Effector memory CD4-positive, alpha-beta T cell (primary cell): Measurements from ENCODE around the gene MRFAP1L1.

ENCODE experiments used
- DNase-seq, 3 donors: peaks; one replicate each; pipeline ENCODE4 v3.0.0-alpha.2; 2020
- H3K27ac ChIP-seq: 2 replicates; pipeline ENCODE4 v1.7.0; 2013; ENCODE audit warnings: mild to moderate bottlenecking, low read length, moderate library complexity; ENCODE audit not compliant: insufficient read depth, poor library complexity, severe bottlenecking
- H3K27me3 ChIP-seq: replicated peaks from 2 replicates; pipeline ENCODE4 v1.7.0; 2013; ENCODE audit warnings: mild to moderate bottlenecking, low read length; ENCODE audit not compliant: insufficient read depth, control insufficient read depth, poor library complexity, severe bottlenecking
- H3K36me3 ChIP-seq: 2 replicates; pipeline ENCODE4 v1.7.0; 2013; ENCODE audit warnings: mild to moderate bottlenecking, low read length, moderate library complexity; ENCODE audit not compliant: control insufficient read depth, insufficient read depth
- H3K4me1 ChIP-seq: 2 replicates; pipeline ENCODE4 v1.7.0; 2013; ENCODE audit warnings: low read length, mild to moderate bottlenecking; ENCODE audit not compliant: control insufficient read depth, insufficient read depth, poor library complexity, severe bottlenecking
- H3K4me3 ChIP-seq: 2 replicates; pipeline ENCODE4 v1.7.0; 2013; ENCODE audit warnings: low read length, low read depth, mild to moderate bottlenecking; ENCODE audit not compliant: insufficient read depth, poor library complexity, severe bottlenecking
- H3K9me3 ChIP-seq: 2 replicates; pipeline ENCODE4 v1.7.0; 2013; ENCODE audit warnings: mild to moderate bottlenecking, low read length, moderate library complexity; ENCODE audit not compliant: control insufficient read depth

The MRFAP1L1 gene

GRCh38 chr4:6699903-6700302 is 9.8 kb downstream of the MRFAP1L1 start:
- no peak overlapping the region for H3K4me3 ChIP-seq
- no peaks in the 10 kb centered on the region for H3K9me3 ChIP-seq
- peaks cover 52% of the 10 kb centered on the region for H3K4me1 ChIP-seq
- no peaks in the 10 kb centered on the region for H3K27me3 ChIP-seq
- no peak for DNase-seq
- peaks cover 5% of the 10 kb centered on the region for H3K36me3 ChIP-seq
- H3K27ac ChIP-seq, result peak overlapping the region; percentile 35

DNA sequence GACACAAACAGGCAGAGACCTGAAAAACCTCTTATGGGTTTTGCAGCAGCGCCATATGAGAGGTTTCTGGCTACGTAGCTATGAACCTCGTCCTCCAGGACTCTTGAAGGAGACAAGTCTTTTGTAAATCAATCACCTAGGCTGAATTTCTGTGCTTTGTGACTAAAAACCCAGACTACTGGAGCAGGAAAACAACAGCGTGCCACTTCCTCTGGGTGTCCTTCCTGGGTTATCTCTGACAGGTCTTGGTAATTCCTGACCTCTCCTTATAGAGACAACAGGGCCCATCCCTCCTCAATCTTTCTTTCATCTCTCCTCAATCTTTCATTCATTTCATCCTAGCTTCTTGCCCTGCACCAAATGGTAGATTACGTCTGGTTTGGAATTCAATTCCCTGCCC is 10.3 kb downstream of the MRFAP1L1 start:
- peaks cover 56% of the 10 kb centered on the region for H3K4me1 ChIP-seq
- no peaks in the 10 kb centered on the region for H3K27me3 ChIP-seq
- H3K4me3 ChIP-seq, result no peak overlapping the region
- H3K27ac ChIP-seq, result peak overlapping the region; percentile 35
- no peak for DNase-seq
- no peaks in the 10 kb centered on the region for H3K9me3 ChIP-seq
- peaks cover 5% of the 10 kb centered on the region for H3K36me3 ChIP-seq

DNA sequence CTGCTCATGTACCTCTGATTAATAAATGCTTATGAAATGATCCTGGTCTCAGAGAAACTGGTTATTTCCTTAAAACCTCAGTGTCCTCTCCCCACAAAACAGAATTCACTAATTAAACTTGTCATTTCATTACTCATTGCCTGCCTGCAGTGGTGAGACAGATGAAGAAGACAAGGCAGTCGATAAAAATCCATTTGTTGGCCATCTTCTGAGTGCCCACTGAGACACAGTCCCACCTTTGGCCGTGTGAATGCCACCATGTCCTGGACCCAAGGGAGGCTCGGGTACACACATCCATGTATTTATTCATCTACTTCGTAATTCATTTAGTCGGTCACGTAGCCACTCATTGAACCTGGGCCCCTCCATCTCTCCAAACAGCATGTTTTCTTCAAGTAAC is 12.5 kb downstream of the MRFAP1L1 start:
- Histone ChIP-seq H3K27me3 (no peaks in the 10 kb centered on the region), H3K4me3 (no peak overlapping the region), H3K4me1 (peaks cover 76% of the 10 kb centered on the region), H3K27ac (peak overlapping the region; percentile 76), H3K36me3 (no peaks in the 10 kb centered on the region), H3K9me3 (no peaks in the 10 kb centered on the region)
- no peak for DNase-seq

DNA sequence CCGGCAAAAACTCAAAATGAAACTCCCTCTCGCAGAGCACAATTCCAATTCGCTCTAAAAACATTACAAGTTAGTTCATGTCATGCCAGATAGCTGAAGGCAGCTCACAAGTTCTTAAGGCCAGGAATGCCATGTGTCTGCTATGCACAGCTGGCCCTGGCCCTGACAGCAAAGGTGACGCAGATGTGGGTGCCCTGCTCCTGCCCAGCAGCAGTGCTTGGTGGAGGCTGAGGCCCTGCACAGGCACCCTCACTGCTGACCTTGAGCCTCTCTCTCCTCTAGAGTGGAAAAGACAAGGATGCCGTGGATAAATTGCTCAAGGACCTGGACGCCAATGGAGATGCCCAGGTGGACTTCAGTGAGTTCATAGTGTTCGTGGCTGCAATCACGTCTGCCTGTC is 13.1 kb downstream of the MRFAP1L1 start:
- Histone ChIP-seq H3K27ac (peak overlapping the region; percentile 76), H3K27me3 (no peaks in the 10 kb centered on the region), H3K4me3 (no peak overlapping the region), H3K36me3 (no peaks in the 10 kb centered on the region), H3K9me3 (no peaks in the 10 kb centered on the region), H3K4me1 (peaks cover 79% of the 10 kb centered on the region)
- no peak for DNase-seq

- Histone ChIP-seq H3K27me3 (no peaks in the 10 kb centered on the region), H3K36me3 (no peaks in the 10 kb centered on the region), H3K4me3 (peak overlapping the region; percentile 7), H3K4me1 (peaks cover 85% of the 10 kb centered on the region), H3K9me3 (no peaks in the 10 kb centered on the region), H3K27ac (peak overlapping the region; percentile 76)
- peak; percentile 49 to 63 (median 56) for DNase-seq
These were observed 13.7 kb downstream of the MRFAP1L1 start for GRCh38 chr4:6695660-6696610.

GRCh38 chr4:6694177-6694901 is 15.3 kb downstream of the MRFAP1L1 start:
- H3K27me3 ChIP-seq, result no peaks in the 10 kb centered on the region
- peak overlapping the region; percentile 12 for H3K4me3 ChIP-seq
- H3K27ac ChIP-seq, result peak overlapping the region; percentile 76
- DNase-seq, result peak in 1 of 3 donors; percentile 37
- no peaks in the 10 kb centered on the region for H3K36me3 ChIP-seq
- no peaks in the 10 kb centered on the region for H3K9me3 ChIP-seq
- peaks cover 92% of the 10 kb centered on the region for H3K4me1 ChIP-seq

DNA sequence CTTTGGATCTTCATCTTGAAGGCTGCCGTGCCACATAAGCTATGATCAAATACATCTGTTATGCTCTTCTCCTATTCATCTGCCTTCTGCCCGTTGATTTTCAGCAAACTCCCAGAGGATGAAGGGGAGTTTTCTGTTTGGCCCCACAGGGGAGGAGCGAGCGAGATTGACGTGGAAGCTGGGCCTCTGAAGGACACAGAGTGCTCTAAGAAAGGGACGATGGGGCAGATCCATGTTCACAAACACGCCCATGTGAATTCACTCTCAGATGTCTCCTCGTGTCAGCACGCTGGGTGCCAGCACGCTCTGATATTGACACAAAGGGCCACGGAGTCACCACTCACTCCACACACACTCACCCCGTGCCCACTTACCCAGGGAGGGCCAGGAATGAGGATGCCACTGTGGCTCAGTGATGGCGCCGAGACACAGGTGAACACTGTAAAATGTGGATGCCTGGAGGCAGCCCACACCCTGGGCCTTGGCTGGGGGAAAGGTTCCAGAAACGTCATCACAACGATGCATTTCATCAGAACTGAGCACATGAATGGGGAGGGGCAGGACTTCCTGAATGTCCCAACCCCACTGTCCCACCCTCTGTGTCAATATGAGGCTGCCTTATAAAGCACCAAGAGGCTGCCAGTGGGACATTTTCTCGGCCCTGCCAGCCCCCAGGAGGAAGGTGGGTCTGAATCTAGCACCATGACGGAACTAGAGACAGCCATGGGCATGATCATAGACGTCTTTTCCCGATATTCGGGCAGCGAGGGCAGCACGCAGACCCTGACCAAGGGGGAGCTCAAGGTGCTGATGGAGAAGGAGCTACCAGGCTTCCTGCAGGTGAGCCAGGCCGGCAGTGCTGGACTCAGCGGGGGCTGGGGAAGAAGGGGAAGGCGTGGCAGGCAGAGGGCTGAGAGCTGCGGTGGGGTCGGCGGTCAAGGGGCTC is 16.2 kb downstream of the MRFAP1L1 start, which contains the start of gene S100P:
S100P (plus strand) TSS at position 648 of the 946 bp plus-strand sequence; CDS start at position 703, 55 bp downstream.
- Histone ChIP-seq H3K4me1 (peaks cover 91% of the 10 kb centered on the region), H3K27ac (peak within 1 kb of the TSS; percentile 76), H3K27me3 (no peaks in the 10 kb centered on the region), H3K4me3 (peak within 1 kb of the TSS; percentile 12), H3K36me3 (no peaks in the 10 kb centered on the region), H3K9me3 (no peaks in the 10 kb centered on the region)
- no peak for DNase-seq

GRCh38 chr4:6692806-6693205 is 16.9 kb downstream of the MRFAP1L1 start:
- no peak for DNase-seq
- no peaks in the 10 kb centered on the region for H3K36me3 ChIP-seq
- H3K9me3 ChIP-seq, result no peaks in the 10 kb centered on the region
- H3K4me3 ChIP-seq, result no peak overlapping the region
- H3K4me1 ChIP-seq, result peaks cover 91% of the 10 kb centered on the region
- no peak overlapping the region for H3K27ac ChIP-seq
- H3K27me3 ChIP-seq, result no peaks in the 10 kb centered on the region

DNA sequence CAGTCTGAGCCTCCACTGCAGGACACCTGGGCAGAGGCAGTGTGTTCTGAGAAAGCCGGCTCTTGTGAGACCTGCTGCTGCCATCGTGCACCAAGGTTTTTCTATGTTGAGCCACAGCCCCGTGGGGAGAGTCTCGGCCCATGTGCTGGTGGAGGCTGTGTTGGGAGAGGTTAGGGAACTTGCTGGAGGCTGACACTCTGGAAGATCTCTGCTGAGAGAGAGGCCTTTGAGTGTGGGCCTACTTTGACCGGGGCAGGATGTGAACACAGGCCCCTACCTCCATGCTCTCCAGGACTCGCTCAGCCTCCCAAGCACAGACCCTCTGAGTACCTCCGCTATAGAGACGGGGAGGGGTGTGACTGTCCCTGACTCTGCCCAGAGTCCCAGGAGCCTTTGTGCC is 17.3 kb downstream of the MRFAP1L1 start:
- peak overlapping the region; percentile 33 for H3K27ac ChIP-seq

More for the DNA sequence above, 17.3 kb downstream of the MRFAP1L1 start:
- no peaks in the 10 kb centered on the region for H3K9me3 ChIP-seq
- no peaks in the 10 kb centered on the region for H3K36me3 ChIP-seq
- H3K4me3 ChIP-seq, result no peak overlapping the region
- no peak for DNase-seq
- peaks cover 91% of the 10 kb centered on the region for H3K4me1 ChIP-seq
- H3K27me3 ChIP-seq, result no peaks in the 10 kb centered on the region
